ENCODE results near the gene FLVCR1. TPM values are rescaled to one million over a fixed set of nuclear protein-coding genes. Genes with fewer than 3 reads are reported as not detected.

The FLVCR1 gene
- total and polyA plus RNA-seq, 9 of the 15 experiments (the other 6 are each of a cell fraction or from before 2014, with no cell fraction given), result 5.2 to 18.0 (median 12.5) TPM

- POLR2A ChIA-PET, result interaction anchor here (0.7 to 1.7 kb wide), 2 partner anchors 18 to 41 kb away, joined by 3 read pairs; no protein-coding TSS in a partner anchor
- ATAC-seq, result no peak; the same call in 2 of the 3 replicates
Observed at GRCh38 chr1:212901290-212901689, 43.2 kb downstream of the FLVCR1 start.

GRCh38 chr1:212902054-212902453 lies 44.0 kb downstream of the FLVCR1 start:
- peak; percentile 78 for TF ChIP-seq ZNF354B (CRISPR knock-in tag; IDR thresholded peaks at IDR 0.05)
- TF ChIP-seq THRB (CRISPR knock-in tag; conservative IDR thresholded peaks at IDR 0.05), result no peak
- TF ChIP-seq, protein P1, sequence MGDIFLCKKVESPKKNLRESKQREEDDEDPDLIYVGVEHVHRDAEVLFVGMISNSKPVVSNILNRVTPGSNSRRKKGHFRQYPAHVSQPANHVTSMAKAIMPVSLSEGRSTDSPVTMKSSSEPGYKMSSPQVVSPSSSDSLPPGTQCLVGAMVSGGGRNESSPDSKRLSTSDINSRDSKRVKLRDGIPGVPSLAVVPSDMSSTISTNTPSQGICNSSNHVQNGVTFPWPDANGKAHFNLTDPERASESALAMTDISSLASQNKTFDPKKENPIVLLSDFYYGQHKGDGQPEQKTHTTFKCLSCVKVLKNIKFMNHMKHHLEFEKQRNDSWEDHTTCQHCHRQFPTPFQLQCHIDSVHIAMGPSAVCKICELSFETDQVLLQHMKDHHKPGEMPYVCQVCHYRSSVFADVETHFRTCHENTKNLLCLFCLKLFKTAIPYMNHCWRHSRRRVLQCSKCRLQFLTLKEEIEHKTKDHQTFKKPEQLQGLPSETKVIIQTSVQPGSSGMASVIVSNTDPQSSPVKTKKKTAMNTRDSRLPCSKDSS (IDR thresholded peaks at IDR 0.05; ENCODE audit: low read depth, partially characterized antibody), result peak; percentile 31
- no peak for TF ChIP-seq ATF7 (IDR thresholded peaks at IDR 0.05)
- TF ChIP-seq TBP (optimal IDR thresholded peaks at IDR 0.05; ENCODE audit: low read depth, low read length), result no peak
- TF ChIP-seq CBX3 (IDR thresholded peaks at IDR 0.05; ENCODE audit: borderline replicate concordance in 1 of 2, low read length in 2 of 2), result peak in 1 of 2 experiments; percentile 24; a peak in 1 of 3 replicates
- TF ChIP-seq RBM25 (IDR thresholded peaks at IDR 0.05; ENCODE audit: low read depth, low read length, severe bottlenecking), result peak; percentile 49
- peak; percentile 99 for TF ChIP-seq ZNF507 (tag; conservative IDR thresholded peaks at IDR 0.05)
- Histone ChIP-seq H2AFZ (ENCODE audit: low read depth, low read length) (no peak overlapping the region), H3K9ac (ENCODE audit: insufficient read depth in 1 of 2, low read depth in 2 of 2, low read length in 2 of 2) (no peak overlapping the region), H3K79me2 (ENCODE audit: control insufficient read depth, insufficient read depth, low read length) (no peaks in the 10 kb centered on the region), H4K20me1 (replicated peaks; ENCODE audit: control insufficient read depth, insufficient read depth, low read length) (no peaks in the 10 kb centered on the region), H3K4me3 (no peak overlapping the region), H3K27ac (ENCODE audit: extremely low read depth, low read depth, low read length) (no peak overlapping the region), H3K9me1 (ENCODE audit: control insufficient read depth, insufficient read depth, low read length) (no peaks in the 10 kb centered on the region), H3K27me3 (ENCODE audit: control insufficient read depth in 2 of 2, insufficient read depth in 2 of 2, low read length in 2 of 2) (no peaks in the 10 kb centered on the region), H3K9me3 (replicated peaks; ENCODE audit: control insufficient read depth, insufficient read depth, low read depth, low read length) (peaks cover 4% of the 10 kb centered on the region), H3K36me3 (ENCODE audit: control insufficient read depth, insufficient read depth, low read length) (peaks cover 21% of the 10 kb centered on the region; the same call in 2 of the 3 replicates), H3K4me2 (ENCODE audit: insufficient read depth, low read length) (no peak overlapping the region), H3K4me1 (replicated peaks in 1 of 2; ENCODE audit: control insufficient read depth in 2 of 2, insufficient read depth in 2 of 2, low read length in 2 of 2) (no peaks in the 10 kb centered on the region)
- in situ Hi-C loops (cut with MboI), result no loop called here
- FAIRE-seq, result no peak
- ChIA-PET POLR2A (interaction anchor here (0.8 to 1.7 kb wide), 2 partner anchors 10 to 42 kb away, joined by 3 read pairs; no protein-coding TSS in a partner anchor), CTCF (ENCODE audit: low intra/inter-chr PET ratio) (no interaction called here)
- no TSS peak for BruUV-seq (replicated peaks)
- intact Hi-C loops (cut with micrococcal nuclease), result no loop called here
- no peak for DNase-seq (ENCODE audit: extremely low read depth in 1 of 4, low spot score in 3 of 4)
- ATAC-seq, result no peak
- WGBS (ENCODE audit: insufficient coverage, low coverage, missing lambda C conversion rate), result 50% methylated on average over 3 of the region's 3 CpGs

More at GRCh38 chr1:212901290-212901689, 43.2 kb downstream of the FLVCR1 start:
- Histone ChIP-seq H3K36me3 (ENCODE audit: control insufficient read depth, insufficient read depth, low read length) (peaks cover 24% of the 10 kb centered on the region; the same call in 2 of the 3 replicates), H2AFZ (ENCODE audit: low read depth, low read length) (no peak overlapping the region), H3K9ac (ENCODE audit: insufficient read depth in 1 of 2, low read depth in 2 of 2, low read length in 2 of 2) (no peak overlapping the region), H3K27ac (ENCODE audit: extremely low read depth, low read depth, low read length) (no peak overlapping the region), H4K20me1 (replicated peaks; ENCODE audit: control insufficient read depth, insufficient read depth, low read length) (no peaks in the 10 kb centered on the region), H3K4me1 (replicated peaks in 1 of 2; ENCODE audit: control insufficient read depth in 2 of 2, insufficient read depth in 2 of 2, low read length in 2 of 2) (no peaks in the 10 kb centered on the region), H3K4me3 (no peak overlapping the region), H3K9me3 (replicated peaks; ENCODE audit: control insufficient read depth, insufficient read depth, low read depth, low read length) (peaks cover 4% of the 10 kb centered on the region), H3K4me2 (ENCODE audit: insufficient read depth, low read length) (no peak overlapping the region), H3K9me1 (ENCODE audit: control insufficient read depth, insufficient read depth, low read length) (no peaks in the 10 kb centered on the region), H3K79me2 (ENCODE audit: control insufficient read depth, insufficient read depth, low read length) (no peaks in the 10 kb centered on the region), H3K27me3 (ENCODE audit: control insufficient read depth in 2 of 2, insufficient read depth in 2 of 2, low read length in 2 of 2) (no peaks in the 10 kb centered on the region)
- no TSS peak for BruUV-seq (replicated peaks)
- in situ Hi-C loops (cut with MboI), result no loop called here
- 80% methylated on average over 2 of the region's 2 CpGs for WGBS (ENCODE audit: insufficient coverage, low coverage, missing lambda C conversion rate)
- FAIRE-seq (no peak), DNase-seq (ENCODE audit: extremely low read depth in 1 of 4, low spot score in 3 of 4) (no peak)
- CTCF ChIA-PET (ENCODE audit: low intra/inter-chr PET ratio), result interaction anchor here (0.6 kb wide), 1 partner anchor 614 kb away, joined by 3 read pairs; no protein-coding TSS in a partner anchor
- intact Hi-C loops (cut with micrococcal nuclease), result no loop called here
- TF ChIP-seq CREBBP (IDR thresholded peaks at IDR 0.05; ENCODE audit: low read depth, low read length) (no peak), ZNF253 (CRISPR knock-in tag; conservative IDR thresholded peaks at IDR 0.05) (no peak), CBX3 (IDR thresholded peaks at IDR 0.05; ENCODE audit: borderline replicate concordance in 1 of 2, low read length in 2 of 2) (peak in 1 of 2 experiments; percentile 90; a peak in 2 of 3 replicates), SMAD2 (IDR thresholded peaks at IDR 0.05; ENCODE audit: low read depth, low read length) (no peak), ZC3H11A (IDR thresholded peaks at IDR 0.05; ENCODE audit: low read depth, low read length) (no peak), CBX5 (IDR thresholded peaks at IDR 0.05; ENCODE audit: borderline replicate concordance, low read depth) (peak; percentile 78), PHTF2 (CRISPR knock-in tag; IDR thresholded peaks at IDR 0.05) (no peak), ZNF75A (CRISPR knock-in tag; IDR thresholded peaks at IDR 0.05) (no peak), TRIM28 (IDR thresholded peaks at IDR 0.05) (peak; percentile 88)
